ENCODE results near the gene RSKR.
"Not testable (repeated sequence)": the region's sequence is repeated elsewhere in the genome, so short reads cannot be mapped to it uniquely, and the experiment has no call there.

RSKR gene
- total RNA-seq, result 1.2 to 21.9 (median 5.8) reads per million in 18 experiments

- no peak for DNase-seq
Measured at GRCh38 chr17:28613931-28614381, at the start of gene RSKR. TSS of gene RSKR (minus strand) at chr17:28614185. CDS start at chr17:28614161, 24 bp downstream.

- DNase-seq, result no peak
Measured at GRCh38 chr17:28663723-28664122, 49.7 kb upstream of the RSKR start.

DNA sequence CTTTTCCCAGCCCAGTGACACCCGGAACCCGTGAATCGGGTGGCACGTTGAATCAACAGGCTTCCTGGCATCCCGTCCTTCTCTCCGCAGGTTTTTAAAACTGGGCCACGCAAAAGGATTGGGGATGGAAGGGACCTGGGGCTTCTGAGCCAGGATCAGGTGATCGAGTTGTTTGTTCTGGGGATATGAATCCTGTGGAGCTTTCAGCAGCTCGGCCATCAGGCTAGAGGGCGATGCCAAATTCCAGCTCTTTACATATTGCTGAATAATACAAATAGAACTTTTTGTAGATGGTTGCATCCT is 48.5 kb upstream of the RSKR start:
- DNase-seq, result no peak

- peak; percentile 90 to 92 for DNase-seq
Measured at GRCh38 chr17:28661635-28662526, 47.9 kb upstream of the RSKR start, which contains the start of the genes SDF2 and SUPT6H. TSS of gene SDF2 (minus strand) at chr17:28661906. CDS start at chr17:28661876, 30 bp downstream. TSS of gene SUPT6H (plus strand) at chr17:28662205. CDS start at chr17:28673402, 11,197 bp downstream.

DNA sequence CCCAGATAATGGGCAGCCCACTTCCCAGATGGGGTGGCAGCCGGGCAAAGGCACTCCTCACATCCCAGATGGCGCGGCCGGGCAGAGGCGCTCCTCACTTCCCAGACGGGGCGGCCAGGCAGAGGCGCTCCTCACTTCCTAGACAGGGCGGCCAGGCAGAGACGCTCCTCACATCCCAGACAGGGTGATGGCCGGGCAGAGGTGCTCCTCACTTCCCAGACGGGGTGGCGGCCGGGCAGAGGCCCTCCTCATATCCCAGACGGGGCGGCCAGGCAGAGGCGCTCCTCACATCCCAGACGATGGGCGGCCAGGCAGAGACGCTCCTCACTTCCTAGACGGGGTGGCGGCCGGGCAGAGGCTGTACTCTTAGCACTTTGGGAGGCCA is 45.5 kb upstream of the RSKR start:
- not testable (repeated sequence) for DNase-seq

GRCh38 chr17:28658766-28659496 is 44.9 kb upstream of the RSKR start:
- DNase-seq, result not testable (repeated sequence)

DNA sequence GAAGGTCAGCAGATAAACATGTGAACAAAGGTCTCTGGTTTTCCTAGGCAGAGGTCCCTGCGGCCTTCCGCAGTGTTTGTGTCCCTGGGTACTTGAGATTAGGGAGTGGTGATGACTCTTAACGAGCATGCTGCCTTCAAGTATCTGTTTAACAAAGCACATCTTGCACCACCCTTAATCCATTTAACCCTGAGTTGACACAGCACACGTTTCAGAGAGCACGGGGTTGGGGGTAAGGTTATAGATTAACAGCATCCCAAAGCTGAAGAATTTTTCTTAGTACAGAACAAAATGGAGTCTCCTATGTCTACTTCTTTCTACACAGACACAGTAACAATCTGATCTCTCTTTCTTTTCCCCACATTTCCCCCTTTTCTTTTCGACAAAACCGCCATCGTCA is 44.4 kb upstream of the RSKR start:
- not testable (repeated sequence) for DNase-seq

GRCh38 chr17:28657756-28658155 is 43.8 kb upstream of the RSKR start:
- no peak for DNase-seq

DNA sequence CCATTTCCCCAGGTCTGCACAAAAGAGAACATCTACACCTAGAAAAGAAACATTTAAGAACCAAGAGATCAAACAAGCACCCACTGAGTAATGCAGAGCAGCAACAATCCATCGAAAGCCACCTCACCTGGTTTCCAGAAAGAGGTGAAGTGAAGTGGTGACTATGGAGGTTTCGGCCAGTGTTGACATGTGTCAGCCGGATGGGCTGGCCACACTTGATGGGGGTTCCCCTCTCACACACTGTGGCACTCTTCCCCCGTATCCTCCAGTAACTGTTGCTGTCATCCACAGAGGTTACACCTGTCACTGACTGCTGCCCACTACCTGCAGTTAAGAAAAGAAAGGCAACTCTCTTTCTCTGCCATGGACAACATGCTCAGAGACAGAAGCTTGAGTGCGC is 41.2 kb upstream of the RSKR start:
- no peak for DNase-seq

DNA sequence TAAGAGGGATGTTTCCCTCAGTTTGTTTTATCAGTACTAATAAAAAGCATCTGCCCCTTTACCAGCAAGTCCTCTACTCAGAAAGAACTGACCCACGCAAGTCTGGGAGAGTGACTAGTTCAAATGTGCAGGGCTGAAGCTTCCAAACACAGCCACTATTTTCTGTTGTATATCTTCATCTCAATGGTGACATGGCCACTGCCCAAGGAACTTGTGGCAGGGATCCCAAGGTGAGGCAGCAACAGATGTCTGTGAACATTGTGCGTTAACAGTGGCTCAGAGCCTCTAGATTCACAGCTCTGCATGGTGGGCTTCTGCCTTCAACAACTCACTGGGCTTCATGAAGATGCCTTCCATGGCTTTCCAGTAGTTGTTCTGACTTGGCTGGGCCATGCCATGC is 34.7 kb upstream of the RSKR start:
- DNase-seq, result no peak

GRCh38 chr17:28646039-28646754 is 32.2 kb upstream of the RSKR start:
- DNase-seq, result no peak

DNA sequence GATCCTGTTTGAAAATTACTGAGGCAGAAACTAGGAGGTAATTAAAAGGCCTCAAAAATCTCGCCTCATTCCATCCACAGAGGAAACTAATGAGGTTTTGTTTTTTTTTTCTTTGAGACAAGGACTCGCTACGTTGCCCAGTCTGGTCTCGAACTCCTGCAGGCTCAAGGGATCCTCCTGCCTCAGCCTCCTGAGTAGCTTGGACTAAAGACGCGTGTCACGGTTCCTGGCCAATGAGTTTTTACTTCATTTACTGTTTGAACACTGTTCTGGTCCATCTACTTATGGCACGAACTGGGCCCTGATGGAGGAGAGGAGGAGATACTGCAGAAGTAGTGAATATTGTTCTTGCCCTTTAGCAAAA is 31.6 kb upstream of the RSKR start:
- DNase-seq, result no peak

DNA sequence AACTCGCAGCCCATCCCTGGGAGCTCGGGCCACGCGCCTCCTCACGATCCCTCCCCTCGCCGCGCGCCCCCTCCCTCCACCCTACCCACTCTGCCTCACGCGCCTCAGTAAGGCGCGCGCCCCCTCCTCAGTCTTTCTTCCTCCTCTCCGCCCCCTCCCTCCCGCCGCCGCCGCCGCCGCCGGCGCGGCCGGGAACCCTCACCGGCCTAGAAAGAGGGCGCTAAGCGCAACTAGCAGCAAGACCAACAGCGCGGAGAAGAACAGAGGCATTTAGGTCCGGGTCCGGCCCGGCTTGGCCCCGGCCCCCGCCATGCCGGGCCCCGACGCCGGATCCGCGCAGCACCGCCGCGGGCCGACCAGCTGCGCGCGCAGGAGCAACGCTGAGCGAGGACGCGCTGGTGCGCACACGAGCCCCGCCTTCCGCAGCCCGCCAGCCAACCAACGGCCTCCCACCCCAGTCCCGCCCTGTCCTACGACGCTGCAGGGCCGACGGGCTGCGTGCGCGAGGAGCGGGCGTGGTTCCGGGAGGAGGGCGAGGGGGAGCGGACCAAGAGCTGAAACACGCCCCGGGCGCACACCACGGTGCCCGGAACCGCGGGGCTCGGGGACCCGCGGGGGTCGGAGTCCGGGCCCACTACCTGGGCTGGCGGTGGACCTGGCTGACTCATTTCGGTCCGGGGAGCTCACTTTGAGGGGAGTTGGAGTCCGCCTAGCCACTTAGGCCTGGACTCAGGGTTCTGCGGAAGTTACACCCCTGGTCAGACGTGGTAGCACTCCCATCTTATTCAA is 31.0 kb upstream of the RSKR start, which contains the start of gene BLTP2:
TSS of gene BLTP2 (minus strand) at position 372 of the 789 bp plus-strand sequence. CDS start at position 270, 102 bp downstream.
- peak; percentile 95 to 97 for DNase-seq

DNA sequence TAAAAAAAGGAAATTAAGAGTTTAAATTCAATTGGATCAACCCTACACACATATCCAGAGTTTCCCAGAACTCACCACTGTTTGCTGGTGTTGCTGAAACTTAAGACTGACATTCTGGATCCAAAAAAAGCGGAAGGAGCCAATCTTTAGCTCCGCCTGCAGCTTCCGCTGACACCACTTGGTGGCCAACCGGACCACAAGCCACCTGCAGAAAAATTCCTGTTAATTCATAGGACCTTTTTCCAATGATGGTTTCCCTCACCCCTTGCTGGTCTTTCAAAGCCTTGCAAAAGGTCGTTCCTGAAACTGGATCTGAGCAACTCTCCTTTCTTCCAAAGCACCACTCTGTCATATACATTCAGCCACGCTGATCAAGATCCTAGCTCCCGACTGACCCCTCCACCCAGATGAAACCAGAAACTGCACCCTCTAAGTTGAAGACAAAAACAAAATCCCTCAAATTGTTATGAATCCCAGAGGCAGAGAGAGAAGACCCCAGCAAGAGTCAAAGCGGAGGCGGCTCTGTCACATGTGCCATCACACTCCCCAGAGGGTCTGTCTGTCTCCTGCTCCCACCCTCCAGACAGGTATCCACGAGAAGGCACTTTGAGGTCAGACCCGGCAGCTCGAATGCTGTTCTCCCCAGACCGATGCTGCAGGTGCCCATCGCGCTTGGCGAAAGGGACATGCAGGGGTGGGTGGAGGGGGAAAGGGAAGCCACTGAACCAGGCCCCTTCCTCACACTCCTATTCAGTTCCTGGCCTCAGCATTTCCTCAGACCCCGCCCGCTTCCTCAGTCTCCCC is 30.2 kb upstream of the RSKR start:
- peak; percentile 77 to 83 for DNase-seq

DNA sequence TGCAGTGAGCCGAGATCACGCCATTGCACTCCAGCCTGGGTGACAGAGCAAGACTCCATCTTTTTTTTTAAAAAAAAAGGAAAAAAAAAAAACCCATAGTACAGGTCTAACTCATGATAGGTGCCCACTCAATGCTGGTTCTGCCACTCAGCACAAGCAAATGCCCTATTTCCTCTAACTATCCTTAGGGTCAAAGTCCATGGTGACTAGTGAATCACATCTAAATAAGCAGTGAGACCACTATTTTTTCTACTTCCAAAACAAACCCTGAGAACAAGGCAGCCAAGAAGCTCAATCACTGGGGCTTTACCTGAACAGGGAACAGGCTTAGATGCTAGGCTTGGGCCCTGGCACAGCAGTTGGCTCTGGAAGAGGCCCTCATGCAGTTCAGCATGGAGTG is 27.6 kb upstream of the RSKR start:
- no peak for DNase-seq

DNA sequence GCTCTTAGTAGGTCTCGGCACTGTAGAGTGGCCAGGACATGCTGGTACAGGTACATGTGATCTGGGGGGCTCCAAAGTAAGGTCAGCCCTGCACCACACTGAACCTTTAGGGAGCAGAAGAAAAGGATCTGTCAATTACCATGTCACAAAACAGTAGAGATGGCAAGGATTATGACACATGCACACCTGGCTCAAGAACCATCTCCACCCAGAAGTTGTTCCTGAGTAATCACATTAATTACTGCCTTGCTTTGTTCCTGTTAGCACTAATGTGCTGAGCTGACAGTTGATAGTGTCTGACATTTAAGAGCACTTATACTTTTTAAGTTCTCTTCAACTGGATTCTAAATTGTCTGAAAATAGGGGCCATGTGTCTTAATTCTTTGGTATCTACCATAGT is 21.5 kb upstream of the RSKR start:
- no peak for DNase-seq

- DNase-seq, result peak; percentile 79 to 93
Measured at GRCh38 chr17:28634206-28634865, 20.4 kb upstream of the RSKR start.

GRCh38 chr17:28626818-28627217 is 12.8 kb upstream of the RSKR start:
- no peak for DNase-seq

GRCh38 chr17:28624148-28624547 is 10.2 kb upstream of the RSKR start:
- DNase-seq, result no peak

DNA sequence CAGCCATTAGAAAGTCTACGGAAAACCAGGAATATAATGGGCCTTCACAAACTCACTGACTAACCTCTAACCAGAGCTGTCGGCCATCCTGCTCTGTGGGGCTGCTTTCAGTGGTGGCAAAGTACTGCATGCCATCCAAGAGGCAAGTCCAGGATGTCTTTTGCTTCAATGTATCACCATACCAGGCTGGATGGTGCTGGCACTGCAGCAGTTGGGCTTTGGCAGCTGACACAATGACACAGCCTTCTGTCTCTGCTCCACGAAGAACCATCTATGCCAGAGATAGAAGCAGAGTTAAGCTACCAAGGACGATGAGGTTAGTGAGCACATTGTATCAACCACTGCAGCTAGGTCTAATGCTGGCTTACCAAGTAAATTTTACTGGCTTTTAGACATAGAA is 9.7 kb upstream of the RSKR start:
- no peak for DNase-seq

DNA sequence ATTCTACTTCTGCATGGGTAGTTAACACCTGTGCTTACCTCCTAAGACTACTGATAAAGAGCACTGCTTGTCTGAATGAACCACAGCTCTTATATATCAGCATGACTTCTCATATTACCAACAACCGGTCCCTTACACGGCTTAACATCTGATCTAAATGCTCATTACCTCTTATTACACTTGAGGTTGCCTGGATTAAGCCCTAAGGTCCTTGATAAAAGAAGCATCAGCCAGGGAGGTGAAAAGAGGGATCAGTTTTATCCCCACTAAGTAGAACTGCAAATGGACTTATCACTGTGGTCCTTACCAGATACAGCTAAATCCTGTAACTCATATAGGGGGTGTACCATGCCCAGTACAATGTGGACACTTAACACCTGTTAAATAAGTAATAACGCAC is 8.2 kb upstream of the RSKR start:
- no peak for DNase-seq
